GM12892 (cell line): Measurements from ENCODE around the gene SPTLC2.

ENCODE experiments used
- POLR2A ChIP-seq: IDR thresholded peaks from 2 replicates; pipeline ENCODE4 v1.6.1; 2011; ENCODE audit warnings: low read depth, low read length, control low read depth
- TAF1 ChIP-seq: IDR thresholded peaks from 2 replicates; pipeline ENCODE4 v1.6.1; 2011; ENCODE audit warnings: low read depth, mild to moderate bottlenecking, control low read depth, low read length, borderline replicate concordance

DNA sequence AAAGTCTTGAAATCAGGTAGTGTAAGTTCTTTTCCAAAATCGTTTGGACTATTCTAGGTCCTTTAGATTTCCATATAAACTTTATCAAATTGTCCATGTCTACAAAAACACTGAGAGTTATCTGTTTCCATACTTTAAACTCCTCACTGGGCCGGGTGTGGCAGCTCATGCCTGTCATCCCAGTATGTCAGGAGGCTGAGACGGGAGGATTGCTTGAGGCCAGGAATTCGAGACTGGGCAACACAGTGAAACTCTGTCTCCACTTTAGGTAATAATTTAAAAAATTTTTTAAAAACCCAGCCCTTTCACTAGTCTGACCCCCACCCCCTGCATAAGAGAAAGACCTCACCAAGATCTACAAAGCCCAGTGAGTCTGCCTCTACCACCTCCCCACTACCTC, 111.4 kb downstream of the SPTLC2 start:
- TF ChIP-seq POLR2A (no peak), TAF1 (no peak)
